Endometrium (tissue), 2 donors: ENCODE data around the gene COL27A1.

Source experiments
- FAIRE-seq: peaks from 2 replicates; lab custom pipeline; 2012; peaks lifted over from hg19 to GRCh38; lab: Jason Lieb, UNC
- donor health status: control.
- donor health status: control.

COL27A1 gene

DNA sequence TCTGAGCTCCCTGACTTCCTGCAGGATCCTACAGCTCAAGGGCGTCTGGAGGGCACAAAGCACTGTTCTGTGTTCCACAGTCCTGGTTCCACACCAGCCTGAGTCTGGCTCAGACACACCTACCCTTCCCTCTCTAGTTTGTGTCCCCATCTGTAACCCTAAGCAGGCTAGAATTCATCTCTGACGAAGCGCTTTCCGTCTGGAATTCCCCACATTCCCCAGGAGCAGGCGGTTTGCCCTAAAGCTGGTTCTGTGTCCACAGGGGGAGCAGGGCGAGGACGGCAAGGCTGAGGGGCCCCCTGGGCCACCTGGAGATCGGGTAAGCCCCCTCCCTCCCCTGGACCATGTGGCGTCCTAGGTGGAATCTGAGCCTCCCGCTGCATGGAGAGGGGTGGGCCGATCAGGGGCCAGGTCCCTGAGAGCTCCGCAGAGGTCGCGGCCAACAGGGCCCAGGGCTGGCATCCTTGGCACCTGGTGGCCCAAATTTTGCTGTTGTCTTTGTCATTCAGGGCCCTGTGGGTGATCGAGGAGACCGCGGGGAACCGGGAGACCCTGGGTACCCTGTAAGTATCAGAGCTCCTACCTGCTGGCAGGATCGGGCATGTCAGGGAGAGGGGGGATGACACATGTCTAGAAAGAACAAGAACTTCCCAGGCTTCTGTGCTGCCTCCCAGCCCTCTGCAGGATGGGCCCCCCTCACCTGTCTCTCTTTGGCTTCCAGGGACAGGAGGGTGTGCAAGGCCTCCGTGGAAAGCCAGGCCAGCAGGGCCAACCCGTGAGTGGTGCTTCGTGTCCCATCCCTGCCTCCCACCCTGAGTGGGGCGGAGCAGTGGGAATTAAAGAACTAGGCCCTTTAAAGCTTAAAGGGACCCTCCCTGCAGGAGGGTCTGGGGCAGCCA lies 133.1 kb downstream of the COL27A1 start:
- no peak for FAIRE-seq

DNA sequence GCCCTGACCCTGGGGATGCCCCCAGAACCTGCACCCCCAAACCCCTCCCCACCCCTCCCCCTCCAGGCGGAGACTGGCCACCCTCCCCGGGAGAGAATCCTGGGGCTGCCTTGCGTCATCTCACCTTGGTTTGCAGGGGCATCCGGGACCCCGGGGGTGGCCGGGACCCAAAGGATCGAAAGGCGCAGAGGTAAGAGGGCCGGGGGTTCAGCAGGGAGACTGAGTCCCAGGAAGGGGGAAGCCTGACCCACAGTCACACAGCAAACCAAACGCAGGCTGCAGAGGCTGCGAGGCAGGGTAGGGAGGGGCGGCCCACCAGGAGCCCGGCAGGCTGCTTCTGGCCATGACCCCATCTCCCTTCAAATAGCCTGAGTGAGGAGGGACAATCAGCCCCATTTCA lies 133.8 kb downstream of the COL27A1 start:
- no peak for FAIRE-seq

DNA sequence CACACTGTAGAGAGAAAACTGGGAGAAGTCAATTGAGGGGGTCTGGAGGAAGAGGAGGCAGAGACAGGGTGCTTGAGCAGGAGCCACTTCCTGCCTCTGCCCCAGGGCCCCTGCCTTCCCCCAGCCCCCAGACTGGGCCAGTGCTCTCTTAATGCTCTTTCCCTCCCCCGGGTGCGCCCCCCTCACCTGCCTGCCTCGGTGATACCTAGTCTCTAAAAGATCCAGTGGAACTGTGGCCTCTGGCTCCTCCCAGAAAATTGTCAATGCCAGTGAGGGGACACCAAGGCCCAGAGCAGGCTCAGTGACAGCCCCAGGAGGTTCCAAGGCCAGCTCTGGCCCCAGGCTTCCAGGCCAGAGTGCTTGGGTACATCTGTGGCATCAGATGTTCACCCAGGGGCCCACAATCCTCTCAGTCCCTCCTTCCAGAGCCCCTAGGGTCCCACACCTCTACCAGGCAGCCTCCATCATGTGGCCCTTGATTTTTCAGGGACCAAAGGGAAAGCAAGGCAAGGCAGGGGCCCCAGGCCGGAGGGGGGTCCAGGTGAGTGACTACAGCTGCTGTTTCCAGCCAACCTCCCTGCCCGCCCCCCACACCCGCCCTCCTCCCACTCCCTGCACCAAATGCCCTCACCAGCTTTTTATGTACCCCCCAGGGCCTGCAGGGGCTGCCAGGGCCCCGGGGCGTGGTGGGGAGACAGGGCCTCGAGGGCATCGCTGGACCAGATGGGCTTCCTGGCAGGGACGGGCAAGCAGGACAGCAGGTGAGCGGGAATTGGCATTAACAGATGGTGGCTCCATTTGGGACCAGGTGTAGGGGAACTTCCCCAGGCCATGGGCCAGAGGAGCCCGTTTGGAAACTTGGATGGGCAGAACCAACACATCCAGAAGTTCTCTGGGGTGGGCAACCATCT lies 134.5 kb downstream of the COL27A1 start:
- FAIRE-seq, result no peak

DNA sequence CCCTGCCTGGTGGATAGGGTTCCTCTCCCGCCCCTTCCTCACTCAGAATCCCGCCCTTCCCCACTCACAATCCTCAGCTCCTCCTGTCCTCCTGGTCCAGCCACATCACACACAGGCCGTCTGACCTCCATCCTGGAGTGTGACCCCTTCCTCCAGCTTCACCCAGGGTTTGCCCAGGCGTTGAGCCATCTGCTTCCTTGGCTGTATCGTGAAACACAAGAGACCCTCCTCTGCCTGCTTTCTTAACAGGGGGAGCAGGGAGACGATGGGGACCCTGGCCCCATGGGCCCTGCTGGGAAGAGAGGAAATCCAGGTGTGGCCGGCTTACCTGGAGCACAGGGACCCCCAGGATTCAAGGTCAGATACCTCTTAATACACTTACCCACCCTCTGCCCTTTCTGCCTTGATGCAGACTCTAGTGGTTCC lies 135.2 kb downstream of the COL27A1 start:
- no peak for FAIRE-seq

DNA sequence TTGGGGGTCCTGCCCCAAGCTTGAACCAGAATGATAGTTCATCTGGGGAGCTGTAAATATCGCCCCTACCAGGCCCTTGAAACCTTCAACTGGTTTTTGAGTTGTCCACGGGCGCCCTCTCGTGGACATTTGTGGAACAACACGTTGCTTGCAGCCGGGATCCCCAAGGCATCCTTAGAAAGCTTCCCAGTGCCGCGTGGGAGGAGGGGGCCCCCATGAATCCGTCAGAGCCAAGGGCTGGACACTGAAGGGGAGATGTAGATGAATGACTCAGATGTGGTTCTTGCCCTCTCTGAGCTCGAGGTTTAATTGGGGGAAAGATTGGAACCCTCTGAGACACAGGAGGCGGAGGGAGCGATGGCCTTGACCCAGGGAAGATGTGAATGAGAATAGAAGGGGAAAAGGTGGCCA lies 135.7 kb downstream of the COL27A1 start:
- no peak for FAIRE-seq

DNA sequence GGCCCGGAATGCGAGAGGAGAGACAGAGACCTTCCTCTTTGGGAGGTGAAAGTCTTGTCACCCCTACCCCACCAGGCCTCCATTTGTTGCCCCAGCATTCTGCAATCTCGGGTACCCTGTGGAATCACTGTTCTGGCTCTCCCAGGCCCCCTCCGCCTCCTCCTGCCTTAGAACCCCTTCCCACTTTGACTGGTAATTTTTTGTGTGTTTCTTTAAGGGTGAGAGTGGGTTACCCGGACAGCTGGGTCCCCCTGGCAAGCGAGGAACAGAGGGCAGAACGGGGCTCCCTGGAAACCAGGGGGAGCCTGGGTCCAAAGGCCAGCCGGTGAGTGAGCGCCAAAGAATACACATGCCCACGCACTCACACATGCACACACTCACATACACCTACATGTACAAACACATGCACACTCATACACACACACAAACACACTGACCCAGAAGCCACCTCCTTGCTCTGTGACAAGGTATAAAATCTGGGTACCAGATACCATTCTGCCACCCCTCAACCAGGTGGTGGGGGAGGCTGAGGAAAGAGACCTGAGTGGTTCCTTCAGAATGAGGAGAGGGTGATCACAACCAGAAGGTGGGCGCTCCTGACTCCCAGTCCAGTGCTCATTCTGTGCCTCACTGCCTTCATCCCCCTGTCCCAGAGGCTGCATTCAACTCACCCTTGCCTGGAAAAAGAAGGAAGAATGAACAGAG lies 136.7 kb downstream of the COL27A1 start:
- no peak for FAIRE-seq

DNA sequence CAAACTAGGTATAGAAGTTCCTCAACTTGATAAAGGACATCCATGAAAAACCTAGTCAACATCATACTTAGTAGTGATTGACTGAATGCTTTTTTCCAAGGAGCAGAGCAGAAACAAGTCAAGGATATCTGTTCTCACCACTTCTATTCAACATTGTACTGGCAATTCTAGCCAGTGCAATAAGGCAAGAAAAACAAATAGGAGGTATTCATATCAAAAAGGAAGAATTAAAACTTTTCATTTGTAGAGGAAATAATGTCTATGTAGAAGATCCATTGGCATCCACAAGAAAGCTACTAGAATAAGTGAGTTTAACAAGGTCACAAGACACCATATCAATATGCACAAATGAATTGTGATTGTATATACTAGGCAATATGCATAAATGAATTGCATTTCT lies 139.3 kb downstream of the COL27A1 start:
- FAIRE-seq, result no peak

DNA sequence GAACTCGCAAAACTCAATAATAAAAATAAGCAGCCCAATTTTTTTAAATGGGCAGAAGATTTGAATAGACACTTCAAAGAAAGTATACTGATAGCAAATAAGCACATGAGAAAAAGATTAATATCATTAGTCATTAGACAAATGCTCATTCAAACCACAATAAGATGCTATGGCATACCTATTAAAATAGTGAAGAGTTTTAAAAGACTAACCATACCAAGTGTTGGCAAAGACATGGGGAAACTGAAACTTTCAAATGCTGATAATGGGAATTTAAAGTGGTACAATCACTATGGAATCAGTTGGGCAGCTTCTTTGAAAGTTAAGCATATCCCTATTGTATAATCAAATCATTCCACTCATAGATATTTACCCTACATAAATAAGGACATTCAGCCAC lies 141.0 kb downstream of the COL27A1 start:
- no peak for FAIRE-seq

DNA sequence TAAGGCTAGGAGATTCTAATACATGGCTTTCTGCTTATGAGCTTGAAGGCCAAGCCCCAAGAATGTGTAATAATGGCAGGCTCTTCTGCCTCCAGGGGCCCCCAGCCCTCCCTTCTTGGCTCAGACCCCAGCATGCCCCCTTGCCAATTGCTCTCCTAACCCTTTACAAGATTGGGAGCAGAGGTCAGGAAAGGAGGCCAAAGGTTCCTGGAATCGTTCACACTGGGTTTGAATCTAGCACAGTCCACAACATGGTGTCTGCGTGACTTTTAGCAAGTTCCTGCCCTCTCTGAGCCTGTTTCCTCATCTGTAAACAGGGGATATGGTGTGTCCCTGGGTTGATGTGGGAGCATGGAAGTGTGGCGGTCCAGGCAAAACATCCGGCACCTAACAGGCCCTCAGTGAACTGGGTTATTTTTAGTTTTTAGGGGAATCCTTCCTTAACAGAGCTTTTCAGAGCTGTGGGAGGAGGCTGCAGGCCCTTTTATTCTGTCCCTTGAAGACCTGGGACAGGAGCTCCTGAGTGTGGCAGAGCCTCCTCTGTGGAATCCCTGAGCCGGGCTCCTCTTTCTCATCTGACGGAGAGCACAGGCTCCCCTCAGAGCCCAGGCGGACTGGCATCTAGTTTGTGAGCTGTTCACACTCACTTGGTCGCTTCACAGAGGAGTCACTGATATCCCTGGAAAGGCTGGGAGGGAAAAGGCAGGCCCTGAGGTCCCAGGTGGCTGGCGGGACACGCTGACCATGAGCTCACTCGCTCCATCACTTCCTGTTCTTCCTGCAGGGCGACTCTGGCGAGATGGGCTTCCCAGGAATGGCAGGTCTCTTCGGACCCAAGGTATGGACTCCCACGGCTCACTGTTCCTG lies 144.2 kb downstream of the COL27A1 start:
- no peak for FAIRE-seq

DNA sequence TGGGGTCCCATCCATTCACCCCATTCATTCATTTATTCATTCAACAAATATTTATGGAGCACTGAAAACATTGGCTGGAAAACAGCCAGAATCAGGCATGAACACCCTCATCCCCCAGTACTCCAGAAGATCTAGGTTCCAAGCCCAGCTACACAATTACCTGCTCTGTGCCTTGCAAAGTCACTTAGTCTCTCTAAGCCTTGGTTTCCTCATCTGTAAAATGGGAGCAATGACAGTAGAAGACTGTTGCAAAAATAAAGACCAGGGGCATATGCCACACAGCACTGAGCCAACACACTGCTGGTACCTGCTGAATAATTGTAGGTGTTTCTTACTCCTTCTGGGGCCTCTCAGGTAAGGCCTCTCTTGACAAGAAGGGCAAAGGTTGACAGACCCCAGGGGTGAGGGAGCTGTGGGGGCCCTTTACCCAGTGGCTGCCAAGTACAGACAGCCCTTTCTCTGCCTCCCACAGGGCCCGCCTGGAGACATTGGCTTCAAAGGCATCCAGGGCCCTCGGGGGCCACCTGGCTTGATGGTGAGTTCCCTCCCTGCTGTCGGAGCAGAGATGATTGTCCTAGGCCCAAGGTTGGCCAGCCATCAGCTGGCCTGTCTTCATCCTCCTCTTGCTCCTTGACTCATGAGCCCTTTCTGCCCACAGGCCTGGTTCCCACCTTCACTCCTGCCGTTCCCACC lies 145.0 kb downstream of the COL27A1 start:
- FAIRE-seq, result no peak

DNA sequence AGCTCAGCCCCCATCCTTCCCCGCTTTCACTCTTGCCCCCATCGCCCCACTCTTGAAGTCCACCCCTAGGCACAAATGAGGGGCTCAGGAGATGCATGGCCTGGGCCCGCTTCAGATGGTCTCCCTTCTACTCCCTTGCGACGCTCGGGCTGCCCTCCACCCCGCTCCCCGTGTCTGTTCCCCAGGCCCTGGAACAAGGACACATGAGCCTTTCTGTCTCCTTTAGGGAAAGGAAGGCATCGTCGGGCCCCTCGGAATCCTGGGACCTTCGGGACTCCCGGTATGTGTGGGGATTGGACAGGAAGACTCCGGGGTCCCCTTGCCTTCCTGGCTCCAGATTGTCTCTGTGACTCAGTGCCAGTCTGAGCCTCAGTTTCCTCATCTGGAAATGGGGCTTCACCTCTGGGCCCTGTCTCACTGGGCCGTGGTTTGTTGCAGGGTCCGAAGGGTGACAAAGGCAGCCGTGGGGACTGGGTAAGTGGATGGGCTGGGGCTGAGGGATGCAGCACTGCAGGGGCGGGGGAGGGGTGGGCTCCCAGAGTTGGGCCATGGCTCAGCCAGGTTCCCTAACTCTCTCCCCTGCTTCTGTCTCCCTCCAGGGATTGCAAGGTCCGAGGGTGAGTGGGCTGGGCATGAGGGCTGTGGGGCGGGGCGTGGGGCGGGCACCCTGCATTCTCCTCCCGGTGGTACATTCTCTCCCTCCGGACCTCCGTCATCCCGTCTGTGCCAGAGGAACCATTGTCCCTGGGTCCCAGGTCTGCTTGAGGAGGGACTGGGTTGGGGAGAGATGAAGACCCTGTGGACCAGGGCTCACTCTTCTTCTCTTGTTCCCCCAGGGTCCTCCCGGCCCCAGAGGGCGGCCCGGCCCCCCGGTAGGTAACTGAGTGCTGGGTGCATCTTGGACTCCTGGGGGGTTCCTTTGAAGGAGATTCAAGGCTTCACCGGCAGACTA lies 145.8 kb downstream of the COL27A1 start:
- FAIRE-seq, result no peak

DNA sequence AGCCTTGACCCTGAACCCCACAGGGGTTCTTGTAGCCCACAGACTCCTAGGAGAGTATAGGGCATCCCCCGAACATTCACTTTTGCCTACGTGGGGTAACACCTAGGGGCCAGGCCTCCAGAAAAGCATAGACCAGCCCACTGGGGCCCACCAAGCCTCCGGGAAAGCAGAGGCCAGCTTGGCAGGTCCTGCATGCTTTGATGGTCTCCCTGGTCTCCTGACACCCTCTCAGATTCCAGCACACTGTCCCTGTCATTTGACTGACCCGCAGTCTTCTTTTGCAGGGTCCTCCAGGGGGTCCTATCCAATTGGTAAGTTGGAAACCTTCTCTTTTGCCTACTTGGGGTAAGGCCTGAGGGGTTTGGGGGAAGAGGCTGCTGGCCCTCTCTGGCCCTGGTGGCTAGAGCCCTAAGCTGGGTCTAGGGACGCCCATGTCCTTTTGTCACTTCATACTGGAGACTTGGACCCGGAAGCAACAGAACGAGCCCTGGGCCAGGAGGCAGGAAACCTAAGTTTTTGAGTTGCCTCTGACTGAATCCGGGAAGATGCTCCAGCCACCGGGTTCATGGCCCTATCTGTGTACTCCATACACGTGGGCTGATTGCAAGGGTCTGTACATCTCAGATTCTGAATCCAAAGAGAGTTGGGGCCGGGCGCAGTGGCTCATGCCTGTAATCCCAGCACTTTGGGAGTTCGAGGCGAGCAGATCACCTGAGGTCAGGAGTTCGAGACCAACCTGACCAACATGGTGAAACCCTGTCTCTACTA lies 146.6 kb downstream of the COL27A1 start:
- no peak for FAIRE-seq

DNA sequence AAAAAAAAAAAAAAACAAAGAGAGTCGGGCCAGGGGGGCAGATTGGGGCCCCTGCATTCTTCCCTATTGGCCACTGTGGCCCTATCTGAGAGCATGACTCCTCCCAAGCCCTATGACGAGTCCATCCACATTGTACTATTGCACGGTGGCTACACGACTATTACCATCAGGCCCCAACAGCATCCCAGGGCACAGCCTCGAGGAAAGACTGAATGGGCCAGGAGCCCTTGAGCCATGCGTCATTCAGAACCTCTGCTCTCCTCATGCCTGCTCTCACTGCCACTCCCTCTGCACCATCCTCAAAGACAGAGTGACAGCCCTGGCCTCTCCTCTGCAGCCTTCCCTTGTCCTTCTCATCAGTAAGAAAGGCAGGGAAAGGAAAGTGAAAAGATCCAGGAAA lies 147.4 kb downstream of the COL27A1 start:
- no peak for FAIRE-seq

DNA sequence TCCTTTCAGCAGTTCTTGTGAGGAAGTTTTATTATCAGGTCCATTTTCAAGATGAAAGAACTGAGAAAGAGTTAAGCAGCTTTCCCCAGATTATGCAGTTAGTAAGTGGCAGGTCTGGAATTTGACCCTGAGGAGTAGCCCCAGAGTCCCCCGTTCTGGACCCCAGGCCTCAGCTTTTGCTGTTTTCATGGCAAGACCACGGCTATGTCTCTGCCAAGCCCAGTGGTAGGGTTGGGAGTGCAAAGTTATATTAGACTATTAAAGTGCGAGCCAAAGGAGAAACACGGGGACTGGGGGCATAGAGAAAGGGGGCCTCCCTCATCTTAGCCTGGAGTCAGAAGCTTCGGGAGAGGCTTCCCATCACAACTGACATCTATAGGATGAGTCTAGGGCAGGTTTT lies 148.2 kb downstream of the COL27A1 start:
- no peak for FAIRE-seq

DNA sequence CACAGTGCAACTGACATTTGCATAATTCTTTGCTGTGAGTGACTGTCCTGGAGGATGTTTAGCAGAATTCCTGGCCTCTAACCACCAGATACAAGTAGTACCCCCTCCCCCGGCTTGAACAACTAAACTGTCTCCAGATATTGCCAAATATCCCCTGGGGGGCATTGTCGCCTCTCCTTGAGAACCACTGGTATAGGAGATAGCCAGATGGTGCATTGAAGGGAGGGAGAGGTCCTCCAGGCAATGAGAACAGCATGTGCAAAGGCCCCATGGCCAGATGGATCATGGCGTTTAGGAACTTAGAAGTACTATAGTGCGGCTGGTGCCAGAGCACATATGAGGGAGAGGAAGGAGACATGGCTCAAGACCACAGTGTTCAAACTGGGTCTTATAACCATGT lies 148.6 kb downstream of the COL27A1 start:
- FAIRE-seq, result no peak

DNA sequence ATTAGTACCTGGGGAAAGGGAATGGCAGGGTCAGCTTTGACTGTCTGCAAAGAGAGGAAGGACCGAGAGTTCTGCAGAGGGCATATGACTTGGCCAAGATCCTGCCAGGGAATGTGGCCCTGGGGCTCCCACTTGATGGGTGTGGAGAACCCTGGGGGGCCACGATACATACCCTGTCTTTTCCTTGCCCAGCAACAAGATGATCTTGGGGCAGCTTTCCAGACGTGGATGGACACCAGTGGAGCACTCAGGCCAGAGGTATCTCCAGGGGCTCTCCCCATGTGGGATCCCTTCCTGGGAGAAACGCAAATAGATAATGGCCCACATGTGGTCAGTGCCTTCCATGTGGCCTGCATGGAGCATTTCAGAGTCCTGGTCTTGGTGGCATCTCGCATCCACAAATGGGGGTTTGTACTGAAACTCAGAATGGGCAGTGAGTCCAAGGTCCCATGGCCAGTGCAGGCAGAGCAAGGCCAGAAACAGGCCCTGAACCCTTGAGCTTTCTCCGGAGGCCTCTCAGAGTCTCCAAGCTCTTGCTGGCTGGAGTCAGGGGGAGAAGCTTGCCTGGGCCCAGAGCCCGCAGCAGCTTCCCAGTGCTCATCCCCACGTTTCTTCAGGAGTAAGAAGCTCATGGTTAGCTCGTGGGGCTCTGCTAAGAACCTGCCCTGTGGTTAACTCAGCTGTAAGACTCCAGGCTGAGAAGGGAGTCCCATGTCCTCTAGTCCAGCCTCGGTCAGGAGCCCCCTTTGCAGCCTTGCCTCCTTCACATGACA lies 149.3 kb downstream of the COL27A1 start:
- FAIRE-seq, result no peak

DNA sequence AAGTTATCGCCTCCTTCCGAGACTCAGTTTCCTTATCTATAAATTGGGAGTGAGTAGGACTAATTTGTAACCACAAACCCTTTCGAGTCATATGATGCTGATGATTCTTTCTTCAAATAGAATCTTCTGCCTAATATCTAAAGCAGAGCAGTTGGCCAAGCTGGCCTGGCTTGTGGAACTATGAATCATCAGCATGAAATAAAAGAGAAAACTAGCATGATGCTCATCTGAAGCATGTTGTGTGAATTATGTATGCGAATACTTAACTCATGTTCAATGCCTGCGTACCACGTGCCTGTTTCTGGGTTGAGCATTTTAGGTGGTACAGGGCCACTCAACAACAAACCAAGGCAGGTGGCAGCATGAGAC lies 152.5 kb downstream of the COL27A1 start:
- FAIRE-seq, result no peak

DNA sequence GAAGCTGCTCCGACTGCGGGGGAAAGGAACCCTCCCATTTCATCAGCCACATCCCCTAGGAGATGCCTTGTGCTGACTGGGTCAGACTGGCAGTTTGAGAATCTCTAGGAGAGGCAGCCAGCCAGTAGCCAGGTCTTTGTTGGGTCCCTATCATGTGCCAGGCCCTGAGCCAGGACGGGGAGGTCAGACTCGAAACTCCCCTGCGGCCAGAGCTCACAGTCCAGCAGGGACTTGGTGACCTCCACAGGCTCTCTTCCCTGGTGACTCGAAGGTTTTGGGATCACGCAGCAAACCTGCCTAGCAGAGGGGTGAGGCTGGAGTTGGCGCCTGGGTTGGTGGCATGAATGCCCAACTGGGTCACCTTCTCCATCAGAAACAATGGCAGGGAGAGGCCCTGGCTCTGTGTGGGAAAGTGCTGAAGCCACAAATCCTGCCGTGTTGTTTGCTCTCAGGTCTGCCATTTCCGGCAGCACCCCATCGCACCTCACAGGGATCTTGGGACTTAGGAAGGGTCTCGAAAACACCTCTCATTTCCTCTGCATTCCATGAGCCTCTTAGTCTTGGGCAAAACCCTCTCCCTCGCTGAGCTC lies 153.1 kb downstream of the COL27A1 start:
- FAIRE-seq, result no peak
